ENCODE results near the gene MRPL41.
"Not testable (repeated sequence)": the region's sequence is repeated elsewhere in the genome, so short reads cannot be mapped to it uniquely, and the experiment has no call there.

The MRPL41 gene

DNA sequence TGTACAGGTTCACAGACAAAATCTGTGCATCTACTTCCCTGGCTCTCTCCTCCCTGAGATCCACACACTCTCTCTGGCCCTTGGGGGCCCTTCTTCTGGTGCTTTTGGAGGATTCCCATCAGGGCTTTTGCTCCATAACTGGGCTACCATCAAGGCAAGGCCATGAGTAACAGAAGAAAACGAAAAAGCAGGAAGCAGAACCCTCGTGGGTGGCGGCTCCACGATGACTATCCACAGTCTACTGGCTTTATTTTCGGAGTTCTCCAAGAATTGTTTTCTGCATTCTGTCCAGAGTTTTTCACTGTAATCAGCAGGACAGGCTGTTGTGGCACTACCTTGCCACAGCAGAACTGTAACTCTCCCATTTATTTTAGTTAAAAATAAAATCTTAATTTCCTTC lies 21.3 kb upstream of the MRPL41 start:
- TF ChIP-seq, protein P1, sequence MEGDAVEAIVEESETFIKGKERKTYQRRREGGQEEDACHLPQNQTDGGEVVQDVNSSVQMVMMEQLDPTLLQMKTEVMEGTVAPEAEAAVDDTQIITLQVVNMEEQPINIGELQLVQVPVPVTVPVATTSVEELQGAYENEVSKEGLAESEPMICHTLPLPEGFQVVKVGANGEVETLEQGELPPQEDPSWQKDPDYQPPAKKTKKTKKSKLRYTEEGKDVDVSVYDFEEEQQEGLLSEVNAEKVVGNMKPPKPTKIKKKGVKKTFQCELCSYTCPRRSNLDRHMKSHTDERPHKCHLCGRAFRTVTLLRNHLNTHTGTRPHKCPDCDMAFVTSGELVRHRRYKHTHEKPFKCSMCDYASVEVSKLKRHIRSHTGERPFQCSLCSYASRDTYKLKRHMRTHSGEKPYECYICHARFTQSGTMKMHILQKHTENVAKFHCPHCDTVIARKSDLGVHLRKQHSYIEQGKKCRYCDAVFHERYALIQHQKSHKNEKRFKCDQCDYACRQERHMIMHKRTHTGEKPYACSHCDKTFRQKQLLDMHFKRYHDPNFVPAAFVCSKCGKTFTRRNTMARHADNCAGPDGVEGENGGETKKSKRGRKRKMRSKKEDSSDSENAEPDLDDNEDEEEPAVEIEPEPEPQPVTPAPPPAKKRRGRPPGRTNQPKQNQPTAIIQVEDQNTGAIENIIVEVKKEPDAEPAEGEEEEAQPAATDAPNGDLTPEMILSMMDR (IDR thresholded peaks at IDR 0.05; ENCODE audit: insufficient read depth, low read depth, low read length, missing control alignments): no peak
- DNase-seq (ENCODE audit: low read depth): no peak
- H3K4me3 ChIP-seq (ENCODE audit: low read length): no peak overlapping the region

DNA sequence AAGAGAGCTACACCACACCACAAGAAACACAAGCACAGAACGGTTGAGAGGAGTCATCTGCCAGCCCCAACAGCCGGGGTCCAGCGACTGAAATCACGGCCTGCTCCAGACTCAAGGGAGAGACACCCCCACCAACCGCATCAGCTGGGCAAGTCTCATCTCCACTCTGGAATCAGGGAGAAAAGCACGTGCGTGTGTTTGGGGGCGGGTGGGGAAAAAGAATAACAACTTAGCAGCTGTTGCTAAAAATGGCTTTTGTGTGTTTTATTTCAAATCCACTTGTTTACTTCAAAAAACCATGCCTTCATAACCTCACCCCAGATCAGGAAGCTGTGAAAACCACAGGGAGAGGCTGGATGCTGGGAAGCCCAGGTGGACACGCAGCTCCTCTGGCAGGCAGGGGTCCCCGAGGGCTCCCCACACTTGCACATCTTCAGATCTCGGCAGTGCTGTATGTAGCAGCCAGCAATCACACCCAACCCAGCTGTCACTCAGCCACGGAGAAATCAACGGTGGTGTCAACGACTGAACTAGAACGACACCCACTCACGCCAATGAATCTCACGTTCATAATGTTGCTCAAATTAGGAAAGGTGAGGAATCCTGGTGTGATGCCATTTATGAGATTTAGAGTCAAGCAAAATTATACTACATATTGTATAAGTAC lies 20.4 kb upstream of the MRPL41 start:
- no peak for DNase-seq (ENCODE audit: low read depth)
- no peak overlapping the region for H3K4me3 ChIP-seq (ENCODE audit: low read length)
- TF ChIP-seq, protein P1 (IDR thresholded peaks at IDR 0.05; ENCODE audit: insufficient read depth, low read depth, low read length, missing control alignments): no peak

DNA sequence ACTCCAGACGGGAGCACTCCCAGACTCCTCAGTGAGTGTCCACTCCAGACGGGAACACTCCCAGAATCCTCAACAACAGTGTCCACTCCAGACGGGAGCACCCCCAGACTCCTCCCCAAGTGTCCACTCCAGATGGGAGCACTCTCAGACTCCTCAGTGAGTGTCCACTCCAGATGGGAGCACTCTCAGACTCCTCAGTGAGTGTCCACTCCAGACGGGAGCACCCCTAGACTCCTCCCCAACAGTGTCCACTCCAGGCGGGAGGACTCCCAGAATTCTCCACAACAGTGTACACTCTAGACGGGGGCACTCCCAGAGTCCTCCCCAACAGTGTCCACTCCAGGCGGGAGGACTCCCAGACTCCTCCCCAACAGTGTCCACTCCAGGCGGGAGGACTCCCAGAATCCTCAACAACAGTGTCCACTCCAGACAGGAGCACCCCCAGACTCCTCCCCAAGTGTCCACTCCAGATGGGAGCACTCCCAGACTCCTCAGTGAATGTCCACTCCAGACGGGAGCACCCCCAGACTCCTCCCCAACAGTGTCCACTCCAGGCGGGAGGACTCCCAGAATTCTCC lies 18.7 kb upstream of the MRPL41 start:
- DNase-seq (ENCODE audit: low read depth); H3K4me3 ChIP-seq (ENCODE audit: low read length): not testable (repeated sequence)

DNA sequence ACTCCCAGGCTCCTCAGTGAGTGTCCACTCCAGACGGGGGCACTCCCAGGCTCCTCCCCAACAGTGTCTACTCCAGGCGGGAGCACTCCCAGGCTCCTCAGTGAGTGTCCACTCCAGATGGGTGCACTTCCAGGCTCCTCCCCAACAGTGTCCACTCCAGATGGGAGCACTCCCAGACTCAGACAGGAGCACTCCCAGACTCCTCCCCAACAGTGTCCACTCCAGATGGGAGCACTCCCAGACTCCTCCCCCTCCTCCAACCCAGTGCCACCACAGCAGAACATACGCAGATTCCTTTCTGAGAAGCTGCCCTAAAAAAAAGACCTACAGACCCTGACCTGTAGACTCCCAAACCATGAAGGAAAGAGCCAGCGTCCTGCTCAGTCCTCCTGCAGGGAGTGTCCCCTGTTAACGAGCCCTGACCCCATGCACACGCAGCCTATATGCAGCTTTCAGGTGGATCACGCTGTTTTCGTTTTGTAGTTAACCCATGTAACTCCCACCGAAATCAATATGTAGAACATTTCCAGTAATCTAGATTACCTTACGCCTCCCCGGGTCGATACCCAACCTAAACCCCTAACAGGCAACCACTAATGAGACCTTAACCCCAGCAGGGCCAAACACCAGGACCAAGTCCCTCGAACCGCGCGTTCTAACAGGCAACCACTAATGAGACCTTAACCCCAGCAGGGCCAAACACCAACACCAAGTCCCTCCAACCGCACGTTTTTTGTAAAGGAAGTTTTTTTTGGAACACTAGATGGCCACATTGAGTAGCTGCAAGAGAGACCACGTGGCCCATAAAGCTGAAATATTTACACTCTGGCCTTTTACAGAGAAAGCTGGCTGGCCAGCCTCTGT lies 17.2 kb upstream of the MRPL41 start:
- TF ChIP-seq, protein P1 (IDR thresholded peaks at IDR 0.05; ENCODE audit: insufficient read depth, low read depth, low read length, missing control alignments): peak; percentile 73
- peak; percentile 59 for DNase-seq (ENCODE audit: low read depth)
- H3K4me3 ChIP-seq (ENCODE audit: low read length): no peak overlapping the region

DNA sequence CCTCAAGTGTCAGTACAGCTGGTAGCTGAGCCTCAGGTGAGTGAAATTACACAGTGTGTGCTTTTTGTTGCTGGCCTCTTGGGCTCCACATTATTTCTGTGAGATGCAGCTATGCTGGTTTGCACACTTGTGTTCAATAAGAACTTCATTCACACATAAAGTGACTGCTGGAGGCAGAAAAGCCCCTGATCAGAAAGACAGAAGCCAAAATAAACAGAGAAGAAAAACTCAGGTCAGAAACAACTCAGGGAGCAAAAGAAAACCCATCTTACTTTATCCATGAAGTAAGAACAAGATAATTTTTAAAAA lies 16.6 kb upstream of the MRPL41 start:
- TF ChIP-seq, protein P1 (IDR thresholded peaks at IDR 0.05; ENCODE audit: insufficient read depth, low read depth, low read length, missing control alignments): no peak
- no peak for DNase-seq (ENCODE audit: low read depth)
- H3K4me3 ChIP-seq (ENCODE audit: low read length): no peak overlapping the region

DNA sequence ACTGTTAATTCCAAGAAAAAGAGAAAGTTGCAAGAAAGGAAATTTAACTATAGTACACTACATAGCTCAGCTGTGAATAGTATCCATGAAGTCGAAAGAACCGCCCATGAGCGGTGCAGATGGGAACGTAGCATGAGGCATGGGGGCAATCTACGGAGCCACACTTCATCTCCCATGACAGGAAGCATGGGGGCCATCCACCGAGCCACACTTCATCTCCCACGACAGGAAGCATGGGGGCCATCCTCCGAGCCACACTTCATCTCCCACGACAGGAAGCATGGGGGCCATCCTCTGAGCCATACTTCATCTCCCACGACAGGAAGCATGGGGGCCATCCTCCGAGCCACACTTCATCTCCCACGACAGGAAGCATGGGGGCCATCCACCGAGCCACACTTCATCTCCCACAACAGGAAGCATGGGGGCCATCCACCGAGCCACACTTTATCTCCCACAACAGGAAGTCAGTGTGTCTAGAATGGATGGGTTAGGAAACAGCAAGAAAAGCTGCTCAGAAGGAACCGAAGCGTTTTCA lies 15.0 kb upstream of the MRPL41 start:
- not testable (repeated sequence) for H3K4me3 ChIP-seq (ENCODE audit: low read length)

DNA sequence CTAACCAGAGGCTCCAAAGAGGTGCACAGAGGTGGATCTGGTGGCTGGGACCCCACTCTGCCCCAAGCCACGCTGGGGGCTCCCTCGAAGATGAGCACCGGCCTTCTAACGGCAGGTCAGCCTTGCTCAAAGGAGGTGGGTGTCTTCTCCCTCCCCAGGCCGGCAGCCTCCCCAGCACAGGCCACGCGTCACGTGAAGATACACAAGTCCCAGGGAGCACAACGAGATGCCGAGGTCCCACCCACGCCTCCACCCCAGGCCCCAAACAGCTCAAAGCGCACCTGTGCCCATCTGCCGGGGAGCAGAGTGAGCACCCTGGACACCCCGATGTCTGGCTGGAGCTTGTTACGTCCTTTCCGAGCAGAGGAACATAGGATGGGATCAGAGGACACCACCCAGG lies 13.6 kb upstream of the MRPL41 start:
- no peak overlapping the region for H3K4me3 ChIP-seq (ENCODE audit: low read length)
- TF ChIP-seq, protein P1 (IDR thresholded peaks at IDR 0.05; ENCODE audit: insufficient read depth, low read depth, low read length, missing control alignments): no peak
- no peak for DNase-seq (ENCODE audit: low read depth)

More for the DNA sequence above, 15.0 kb upstream of the MRPL41 start:
- not testable (repeated sequence) for DNase-seq (ENCODE audit: low read depth)
